Measurements from ENCODE around the gene CCDC188. TPM values are rescaled to one million over a fixed set of nuclear protein-coding genes. Genes with fewer than 3 reads are reported as not detected.

The CCDC188 gene
- total RNA-seq, 1 experiment from 2014 or later: not detected

DNA sequence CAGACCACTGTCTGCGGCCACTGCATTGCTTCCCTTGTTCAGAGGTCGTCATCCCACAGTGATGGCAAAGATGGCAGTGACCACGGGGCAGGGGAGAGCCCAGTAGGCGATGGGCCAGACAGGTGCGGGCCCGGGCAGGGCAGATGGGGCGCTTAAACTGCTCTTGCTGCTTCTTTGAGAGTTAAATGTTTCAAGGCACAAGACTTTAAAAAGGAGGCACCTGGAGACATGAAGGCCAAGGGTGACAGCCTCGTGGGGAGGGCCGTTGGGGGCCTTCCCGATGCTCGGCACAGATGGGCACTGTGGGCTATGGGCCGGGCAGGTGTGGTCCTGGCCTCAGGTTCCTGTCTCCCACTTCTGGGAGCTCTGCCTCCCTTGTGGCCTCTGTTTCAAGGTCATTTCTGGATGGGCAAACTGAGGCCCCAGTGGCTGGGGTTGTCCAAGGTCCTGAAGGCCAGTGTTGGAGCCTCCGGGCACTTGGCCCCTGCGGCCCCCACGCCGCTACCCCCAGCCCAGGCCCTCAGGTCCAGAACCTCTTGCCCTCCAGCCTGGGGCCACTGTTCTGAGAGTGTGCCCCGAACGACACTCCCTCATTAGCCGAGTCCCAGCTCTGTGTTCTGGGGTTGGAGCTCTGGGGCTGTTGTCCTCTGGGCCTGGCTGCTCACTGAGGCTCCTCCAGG is 16.9 kb upstream of the CCDC188 start:
- Histone ChIP-seq H3K9me3 (ENCODE audit: insufficient read depth, low read depth) (no peaks in the 10 kb centered on the region), H3F3A (ENCODE audit: insufficient read depth, low read depth) (no peaks in the 10 kb centered on the region), H4K20me1 (ENCODE audit: insufficient read depth) (no peaks in the 10 kb centered on the region), H3K4me3 (no peak overlapping the region), H3K27ac (no peak overlapping the region), H3K9me2 (ENCODE audit: insufficient read depth) (no peaks in the 10 kb centered on the region), H3K4me2 (no peak overlapping the region), H3K27me3 (ENCODE audit: insufficient read depth, low read depth) (peaks cover 13% of the 10 kb centered on the region; the same call in 1 of the 2 replicates), H3K36me3 (ENCODE audit: low read depth) (no peaks in the 10 kb centered on the region), H3K4me1 (replicated peaks; ENCODE audit: insufficient read depth) (no peaks in the 10 kb centered on the region), H2AFZ (no peak overlapping the region), H3K79me2 (ENCODE audit: low read depth) (no peaks in the 10 kb centered on the region)
- intact Hi-C loops (cut with micrococcal nuclease; ENCODE audit: unreplicated experiment): no loop called here
- TF ChIP-seq, protein P1, sequence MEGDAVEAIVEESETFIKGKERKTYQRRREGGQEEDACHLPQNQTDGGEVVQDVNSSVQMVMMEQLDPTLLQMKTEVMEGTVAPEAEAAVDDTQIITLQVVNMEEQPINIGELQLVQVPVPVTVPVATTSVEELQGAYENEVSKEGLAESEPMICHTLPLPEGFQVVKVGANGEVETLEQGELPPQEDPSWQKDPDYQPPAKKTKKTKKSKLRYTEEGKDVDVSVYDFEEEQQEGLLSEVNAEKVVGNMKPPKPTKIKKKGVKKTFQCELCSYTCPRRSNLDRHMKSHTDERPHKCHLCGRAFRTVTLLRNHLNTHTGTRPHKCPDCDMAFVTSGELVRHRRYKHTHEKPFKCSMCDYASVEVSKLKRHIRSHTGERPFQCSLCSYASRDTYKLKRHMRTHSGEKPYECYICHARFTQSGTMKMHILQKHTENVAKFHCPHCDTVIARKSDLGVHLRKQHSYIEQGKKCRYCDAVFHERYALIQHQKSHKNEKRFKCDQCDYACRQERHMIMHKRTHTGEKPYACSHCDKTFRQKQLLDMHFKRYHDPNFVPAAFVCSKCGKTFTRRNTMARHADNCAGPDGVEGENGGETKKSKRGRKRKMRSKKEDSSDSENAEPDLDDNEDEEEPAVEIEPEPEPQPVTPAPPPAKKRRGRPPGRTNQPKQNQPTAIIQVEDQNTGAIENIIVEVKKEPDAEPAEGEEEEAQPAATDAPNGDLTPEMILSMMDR (conservative IDR thresholded peaks at IDR 0.05): no peak
- no peak for TF ChIP-seq EZH2 (IDR thresholded peaks at IDR 0.05; ENCODE audit: low read depth)
- no peak for DNase-seq
- ChIA-PET POLR2A (ENCODE audit: unreplicated experiment) (interaction anchor here (0.6 kb wide), 1 partner anchor 161 kb away, joined by 5 read pairs; no protein-coding TSS in a partner anchor), CTCF (no interaction called here)
- no TSS peak for BruUV-seq (replicated peaks)

DNA sequence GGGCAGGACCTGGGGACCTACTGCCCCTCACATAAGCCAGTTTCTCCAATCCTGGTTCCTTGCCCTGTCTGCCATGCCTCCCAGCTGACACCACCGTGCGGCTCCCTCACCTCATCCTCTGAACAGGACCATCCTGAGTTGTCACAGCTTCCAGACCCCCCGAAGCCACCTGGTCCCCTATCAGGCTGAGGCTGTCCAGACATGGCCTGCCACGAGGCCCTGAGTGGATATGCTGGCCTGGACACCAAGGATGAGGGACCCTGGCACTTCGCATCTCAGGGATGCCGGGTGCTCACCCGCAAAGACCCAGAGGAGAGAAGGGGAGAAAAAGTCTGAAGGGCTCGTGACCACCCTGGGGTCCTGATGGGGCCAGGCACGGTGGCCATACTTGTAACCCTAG is 15.8 kb upstream of the CCDC188 start:
- no peak overlapping the region for H2AFZ ChIP-seq
- no peaks in the 10 kb centered on the region for H3K36me3 ChIP-seq (ENCODE audit: low read depth)
- ChIA-PET POLR2A (ENCODE audit: unreplicated experiment) (no interaction called here), CTCF (no interaction called here)
- H3K4me2 ChIP-seq: no peak overlapping the region
- no peaks in the 10 kb centered on the region for H4K20me1 ChIP-seq (ENCODE audit: insufficient read depth)
- intact Hi-C loops (cut with micrococcal nuclease; ENCODE audit: unreplicated experiment): no loop called here
- no peaks in the 10 kb centered on the region for H3K4me1 ChIP-seq (replicated peaks; ENCODE audit: insufficient read depth)
- no peaks in the 10 kb centered on the region for H3K9me3 ChIP-seq (ENCODE audit: insufficient read depth, low read depth)
- no peak overlapping the region for H3K27ac ChIP-seq
- H3K9me2 ChIP-seq (ENCODE audit: insufficient read depth): no peaks in the 10 kb centered on the region
- no peak for TF ChIP-seq EZH2 (IDR thresholded peaks at IDR 0.05; ENCODE audit: low read depth)
- TF ChIP-seq, protein P1 (conservative IDR thresholded peaks at IDR 0.05): no peak
- DNase-seq: no peak
- H3K27me3 ChIP-seq (ENCODE audit: insufficient read depth, low read depth): peaks cover 13% of the 10 kb centered on the region; the same call in 1 of the 2 replicates
- H3F3A ChIP-seq (ENCODE audit: insufficient read depth, low read depth): no peaks in the 10 kb centered on the region
- H3K79me2 ChIP-seq (ENCODE audit: low read depth): no peaks in the 10 kb centered on the region
- no peak overlapping the region for H3K4me3 ChIP-seq
- no TSS peak for BruUV-seq (replicated peaks)

DNA sequence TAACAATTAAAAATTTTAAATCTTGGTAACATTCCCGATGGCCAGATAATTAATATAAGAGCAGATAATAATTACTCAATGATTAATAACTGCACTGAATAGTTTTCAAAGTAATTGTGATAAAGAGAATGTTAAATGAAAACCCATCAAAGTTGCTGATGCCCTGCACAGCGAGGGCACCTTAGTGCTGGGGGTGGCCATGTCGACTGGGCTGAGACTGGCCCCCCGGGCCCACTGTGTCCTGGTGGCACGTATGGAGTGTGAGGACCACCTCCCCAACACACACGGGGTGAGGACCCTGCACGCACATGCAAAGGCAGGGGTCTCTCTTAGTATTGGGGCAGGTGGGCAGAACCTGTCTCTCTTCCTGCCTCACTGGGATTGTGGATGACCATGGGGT is 15.1 kb upstream of the CCDC188 start:
- Histone ChIP-seq H3K9me2 (ENCODE audit: insufficient read depth) (no peaks in the 10 kb centered on the region), H3K27ac (no peak overlapping the region), H2AFZ (no peak overlapping the region), H3K36me3 (ENCODE audit: low read depth) (no peaks in the 10 kb centered on the region), H3K4me1 (replicated peaks; ENCODE audit: insufficient read depth) (no peaks in the 10 kb centered on the region), H4K20me1 (ENCODE audit: insufficient read depth) (no peaks in the 10 kb centered on the region), H3K4me3 (no peak overlapping the region), H3F3A (ENCODE audit: insufficient read depth, low read depth) (no peaks in the 10 kb centered on the region), H3K9me3 (ENCODE audit: insufficient read depth, low read depth) (no peaks in the 10 kb centered on the region), H3K4me2 (no peak overlapping the region), H3K79me2 (ENCODE audit: low read depth) (no peaks in the 10 kb centered on the region), H3K27me3 (ENCODE audit: insufficient read depth, low read depth) (peaks cover 13% of the 10 kb centered on the region; the same call in 1 of the 2 replicates)
- CTCF ChIA-PET: no interaction called here
- BruUV-seq (replicated peaks): no TSS peak
- TF ChIP-seq EZH2 (IDR thresholded peaks at IDR 0.05; ENCODE audit: low read depth): no peak
- TF ChIP-seq, protein P1 (conservative IDR thresholded peaks at IDR 0.05): no peak
- no peak for DNase-seq
- POLR2A ChIA-PET (ENCODE audit: unreplicated experiment): no interaction called here
- intact Hi-C loops (cut with micrococcal nuclease; ENCODE audit: unreplicated experiment): no loop called here
